GM19351 (cell line): ENCODE measurements around the gene FAM161A.
"Not testable (repeated sequence)": the region's sequence is repeated elsewhere in the genome, so short reads cannot be mapped to it uniquely, and the experiment has no call there.

Experiments used
- ATAC-seq: cut with Tn5 transposase; IDR thresholded peaks from one replicate; pipeline ENCODE4 v1.9.1; 2021; ENCODE audit warnings: mild to moderate bottlenecking, moderate library complexity; ENCODE audit not compliant: unreplicated experiment

The FAM161A gene

DNA sequence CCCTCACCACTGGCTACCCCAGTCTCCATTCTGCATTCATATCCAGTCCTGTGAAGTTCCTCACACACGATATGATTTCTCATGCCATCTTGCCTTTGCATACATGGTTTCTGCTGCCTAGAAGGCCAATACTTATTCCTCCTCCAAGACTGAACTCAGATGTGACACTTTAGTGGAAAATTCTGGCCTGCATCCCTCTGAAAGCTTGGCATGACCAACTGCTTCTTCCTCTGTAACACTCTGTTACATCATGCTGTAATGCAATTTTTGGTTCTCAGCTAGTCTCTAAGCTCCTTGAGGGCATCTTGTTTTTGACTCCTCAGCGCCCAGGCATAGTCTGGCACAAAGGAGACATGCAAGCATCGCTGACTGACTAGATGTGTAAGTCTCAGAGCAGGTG lies 12.6 kb downstream of the FAM161A start:
- ATAC-seq = no peak

DNA sequence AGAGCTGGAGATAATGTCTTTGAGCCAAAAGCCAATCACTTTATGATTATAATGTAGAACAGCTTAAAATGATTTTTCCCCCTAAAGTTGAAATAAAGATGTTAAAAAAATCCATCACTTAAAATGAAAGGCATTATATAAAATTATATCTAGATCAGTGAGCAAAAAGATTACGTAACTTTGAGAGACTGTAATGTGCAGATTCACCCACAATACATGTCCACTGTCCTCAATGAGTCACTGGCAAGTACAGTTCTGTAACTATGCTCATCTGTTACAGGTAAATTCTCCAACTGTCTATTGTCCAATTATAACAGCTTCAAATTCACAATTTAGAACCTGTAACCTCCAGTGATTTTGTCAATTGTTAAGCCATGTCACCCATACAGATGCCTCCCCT lies 19.0 kb downstream of the FAM161A start:
- no peak for ATAC-seq

DNA sequence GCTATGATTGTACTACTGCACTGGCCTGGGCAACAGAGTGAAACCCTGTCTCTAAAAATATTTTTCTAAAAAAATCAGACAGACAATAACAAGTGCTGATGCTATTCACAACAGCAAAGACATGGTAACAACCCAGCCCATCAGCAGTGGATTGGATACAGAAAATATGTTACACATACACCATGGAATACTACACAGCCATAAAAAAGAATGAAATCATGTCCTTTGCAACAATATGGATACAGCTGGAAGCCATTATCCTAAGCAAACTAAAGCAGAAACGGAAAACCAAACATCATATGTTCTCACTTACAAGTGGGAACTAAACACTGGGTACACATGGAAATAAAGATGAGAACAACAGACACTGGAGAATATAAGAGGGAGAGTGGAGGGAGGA lies 19.9 kb downstream of the FAM161A start:
- no peak for ATAC-seq

DNA sequence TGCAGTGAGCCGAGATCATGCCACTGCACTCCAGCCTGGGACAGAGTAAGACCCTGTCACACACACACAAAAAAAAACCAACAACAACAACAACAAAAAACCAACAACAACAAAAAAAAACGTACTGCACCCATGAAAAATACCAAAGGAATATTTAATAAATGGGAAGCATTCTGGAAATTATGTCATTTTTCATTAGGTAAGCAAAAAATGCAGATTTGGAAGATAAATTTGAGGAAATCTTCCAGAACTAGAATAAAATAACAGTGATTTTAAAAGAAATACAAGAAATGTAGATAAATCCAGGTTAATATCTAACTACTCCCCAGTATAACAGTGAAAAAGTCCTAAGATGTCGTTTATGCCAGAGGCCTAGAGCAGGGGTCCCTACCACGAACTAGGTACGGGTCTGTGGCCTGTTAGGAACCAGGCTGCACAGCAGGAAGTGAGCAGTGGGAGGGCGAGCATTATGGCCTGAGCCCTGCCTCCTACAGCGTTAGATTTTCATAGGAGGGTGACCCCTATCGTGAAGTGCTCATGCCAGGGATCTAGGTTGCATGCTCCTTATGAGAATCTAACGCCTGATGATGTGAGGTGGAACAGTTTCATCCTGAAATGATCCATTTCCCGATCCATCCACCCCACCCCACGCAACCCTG lies 21.5 kb downstream of the FAM161A start:
- no peak for ATAC-seq

DNA sequence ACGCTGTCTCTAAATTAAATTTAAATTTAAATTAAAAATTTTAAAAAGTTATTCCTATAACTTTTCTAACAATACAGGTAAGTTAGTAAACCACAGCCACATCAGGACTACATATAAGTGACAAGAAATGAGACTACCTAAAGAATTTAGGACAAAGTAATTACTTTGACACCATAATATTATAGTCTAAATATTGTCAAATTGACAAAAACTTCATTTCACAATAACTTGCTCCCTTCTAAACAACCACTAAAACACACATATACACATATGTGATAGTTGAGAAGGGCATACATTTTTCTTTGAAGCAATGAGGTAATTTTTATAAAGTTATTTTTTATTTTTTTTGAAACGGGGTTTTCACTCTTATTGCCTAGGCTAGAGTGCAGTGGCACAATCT lies 31.6 kb downstream of the FAM161A start:
- ATAC-seq = no peak

DNA sequence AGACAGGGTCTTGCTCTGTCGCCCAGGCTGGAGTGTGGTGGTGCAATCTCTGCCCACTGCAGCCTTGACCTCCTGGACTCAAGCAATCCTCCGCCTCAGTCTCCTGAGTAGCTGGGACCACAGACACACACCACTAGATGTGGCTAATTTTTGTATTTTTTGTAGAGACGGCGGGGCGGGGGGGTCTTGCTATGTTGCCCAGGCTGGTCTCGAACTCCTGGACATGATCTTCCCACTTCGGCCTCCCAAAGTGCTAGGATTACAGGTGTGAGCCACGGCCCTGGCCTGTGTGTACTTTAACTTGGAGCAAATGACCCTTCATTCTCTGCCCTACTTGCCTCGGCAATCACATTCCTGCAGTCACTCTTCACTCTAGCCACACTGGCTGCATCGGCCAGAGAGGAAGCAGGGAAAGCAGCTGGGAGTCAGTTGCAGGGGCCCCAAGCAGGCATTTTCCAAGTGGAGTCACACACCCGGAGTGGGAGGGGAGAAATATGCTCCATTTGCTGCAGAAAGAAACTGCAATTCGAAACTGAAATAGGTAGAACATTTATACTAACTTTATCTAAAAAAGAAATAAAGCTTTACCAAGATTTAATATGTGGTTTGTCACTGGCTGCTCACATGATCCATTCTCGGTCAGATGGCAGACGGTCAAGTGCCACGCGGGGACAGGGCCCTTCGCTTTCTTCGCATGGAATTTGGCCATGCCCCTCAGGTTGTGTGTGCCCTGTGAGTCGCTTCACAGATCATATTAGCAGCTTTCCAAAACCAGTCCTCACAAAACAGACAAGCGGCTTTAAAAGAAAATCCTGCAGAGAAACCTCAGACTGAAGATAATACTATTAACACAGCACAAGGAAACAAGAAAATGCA lies 37.1 kb downstream of the FAM161A start:
- ATAC-seq = no peak

DNA sequence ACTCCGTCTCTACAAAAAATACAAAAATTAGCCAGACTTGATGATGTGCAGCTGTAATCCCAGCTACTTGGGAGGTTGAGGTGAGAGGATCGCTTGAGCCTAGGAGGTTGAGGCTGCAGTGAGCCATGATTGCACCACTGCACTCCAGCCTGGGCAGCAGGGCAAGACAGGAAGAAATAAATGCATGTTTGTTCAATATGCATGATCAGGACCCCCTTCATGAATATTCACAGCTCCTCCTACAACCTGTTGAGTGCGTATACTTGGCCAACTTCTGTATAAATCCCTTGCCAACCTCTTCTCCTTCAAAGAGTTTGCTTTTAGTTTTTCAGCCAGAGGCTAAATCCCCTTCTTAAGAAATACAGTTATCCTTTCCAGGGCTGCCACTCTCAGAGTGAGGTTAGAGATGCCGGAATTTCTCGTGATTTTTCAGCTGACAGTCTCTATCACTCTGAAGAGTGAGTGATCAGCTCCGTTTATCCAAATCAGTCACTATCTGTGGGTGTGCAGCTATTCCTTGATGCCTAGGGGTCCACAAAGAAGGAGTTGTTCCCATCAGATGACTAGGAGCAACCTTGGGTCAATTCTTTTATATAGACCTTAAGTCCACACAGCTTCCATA lies 39.2 kb downstream of the FAM161A start:
- no peak for ATAC-seq

DNA sequence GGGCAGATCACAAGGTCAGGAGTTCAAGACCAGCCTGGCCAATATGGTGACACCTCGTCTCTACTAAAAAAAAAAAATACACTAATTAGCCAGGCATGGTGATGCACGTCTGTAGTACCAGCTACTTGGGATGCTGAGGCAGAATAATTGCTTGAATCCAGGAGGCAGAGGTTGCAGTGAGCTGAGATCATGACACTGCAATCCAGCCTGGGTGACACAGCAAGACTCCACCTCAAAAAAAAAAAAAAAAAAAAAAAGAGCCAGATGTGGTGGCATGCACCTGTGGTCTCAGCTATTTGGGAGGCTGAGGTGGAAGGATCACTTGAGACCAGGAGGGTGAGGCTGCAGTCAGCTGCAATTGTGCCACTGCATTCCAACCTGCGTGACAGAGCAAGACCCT lies 40.5 kb downstream of the FAM161A start:
- ATAC-seq = not testable (repeated sequence)

DNA sequence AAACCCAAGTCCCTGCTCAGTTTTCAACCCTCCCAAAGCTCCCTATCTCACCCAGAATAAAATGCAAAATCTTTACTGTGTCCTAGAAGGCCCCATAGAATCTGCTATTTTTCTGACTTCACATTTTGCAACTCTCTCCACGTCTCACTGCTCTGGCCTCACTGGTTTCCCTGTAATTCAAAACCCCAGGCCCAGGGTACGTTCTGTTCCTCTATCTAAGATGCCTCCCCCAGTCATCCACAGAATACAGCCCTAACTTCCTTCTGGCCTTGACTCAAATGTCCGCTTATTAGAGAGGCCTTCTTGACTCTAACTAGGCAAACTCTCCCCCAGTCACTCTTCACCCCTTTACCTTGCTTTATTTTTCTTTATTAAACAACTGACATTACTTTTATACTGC lies 42.0 kb downstream of the FAM161A start:
- ATAC-seq = no peak

DNA sequence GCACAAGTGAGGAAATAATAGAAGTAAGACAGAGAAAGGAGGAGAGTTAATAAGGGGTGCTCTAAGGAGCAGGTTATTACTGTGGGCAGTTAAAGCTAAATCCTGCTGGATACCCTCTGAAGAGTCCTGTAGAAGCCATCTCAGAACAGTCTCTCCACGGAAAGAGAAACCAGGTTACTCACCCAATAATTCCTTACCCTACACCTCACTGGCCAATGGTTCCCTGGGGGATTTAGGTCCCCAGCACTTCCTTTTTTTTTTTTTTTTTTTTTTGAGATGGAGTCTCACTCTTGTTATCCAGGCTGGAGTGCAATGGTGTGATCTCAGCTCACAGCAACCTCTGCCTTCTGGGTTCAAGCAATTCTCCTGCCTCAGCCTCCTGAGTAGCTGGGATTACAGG lies 43.7 kb downstream of the FAM161A start:
- not testable (repeated sequence) for ATAC-seq

DNA sequence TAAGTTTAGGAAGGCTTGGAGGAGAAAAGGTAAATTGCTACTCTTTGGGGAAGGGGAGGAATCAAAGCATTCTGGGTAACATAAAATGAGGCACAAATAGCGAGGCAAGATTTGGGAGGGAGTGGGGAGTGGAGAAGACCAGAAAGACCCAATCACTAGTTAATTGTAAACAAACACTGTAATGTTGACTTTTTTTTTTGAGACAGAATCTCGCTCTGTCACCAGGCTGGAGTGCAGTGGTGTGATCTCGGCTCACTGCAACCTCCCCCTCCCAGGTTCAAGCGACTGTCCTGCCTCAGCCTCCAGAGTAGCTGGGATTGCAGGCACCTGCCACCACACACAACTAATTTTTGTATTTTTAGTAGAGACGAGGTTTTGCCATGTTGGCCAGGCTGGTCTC lies 45.2 kb downstream of the FAM161A start:
- ATAC-seq = not testable (repeated sequence)

DNA sequence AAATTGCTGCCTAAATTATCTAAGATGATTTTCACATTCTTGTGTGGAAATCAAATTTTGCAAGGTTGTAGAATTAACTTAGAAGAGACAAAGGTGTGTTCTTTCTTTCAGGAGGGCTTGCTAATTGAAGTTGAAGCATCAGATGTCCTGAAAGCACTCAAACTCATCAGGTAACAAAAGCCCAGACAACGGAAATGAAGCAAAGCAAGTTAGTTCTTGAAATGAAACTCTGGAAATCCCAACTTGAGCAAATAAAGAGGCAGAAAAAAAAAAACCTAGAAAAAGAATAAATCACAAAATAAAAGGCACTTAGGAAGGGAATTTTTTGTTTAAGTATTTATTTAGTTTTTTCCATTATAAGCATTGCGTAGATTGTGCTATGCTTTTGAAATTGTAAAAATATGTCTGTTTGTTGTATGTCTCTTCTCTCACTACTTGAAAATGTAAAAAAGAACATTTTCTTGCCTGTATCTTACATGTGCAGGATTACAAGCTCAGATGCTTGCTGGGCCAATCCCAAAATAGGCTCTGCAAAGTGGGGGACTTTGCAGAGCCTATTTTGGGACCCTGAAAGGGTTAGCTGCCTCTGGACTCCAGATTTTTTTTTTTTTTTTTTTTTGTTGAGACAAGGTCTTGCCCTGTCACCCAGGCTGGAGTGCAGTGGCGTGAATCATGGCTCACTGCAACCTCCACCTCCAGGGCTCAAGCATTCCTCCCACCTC lies 46.7 kb downstream of the FAM161A start:
- ATAC-seq = no peak

DNA sequence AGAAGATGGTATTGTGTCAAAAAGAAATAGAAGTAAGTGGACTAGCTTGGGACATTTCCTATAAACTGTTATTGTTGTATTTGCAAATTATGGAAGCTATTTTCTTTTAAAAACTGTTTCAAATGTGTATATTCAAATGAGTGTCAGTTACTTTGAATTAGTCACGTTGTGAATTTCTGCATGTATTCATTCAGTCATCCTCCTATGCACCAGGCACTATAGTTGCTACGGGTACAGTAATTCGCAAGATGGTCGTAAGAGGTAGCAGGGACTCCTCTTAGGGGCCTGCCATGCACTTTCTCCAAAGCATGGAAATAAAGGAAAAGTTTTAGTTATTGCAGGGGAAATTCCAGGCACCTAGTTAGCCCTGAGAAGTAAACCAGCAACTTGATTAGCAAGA lies 51.3 kb downstream of the FAM161A start:
- ATAC-seq = no peak

DNA sequence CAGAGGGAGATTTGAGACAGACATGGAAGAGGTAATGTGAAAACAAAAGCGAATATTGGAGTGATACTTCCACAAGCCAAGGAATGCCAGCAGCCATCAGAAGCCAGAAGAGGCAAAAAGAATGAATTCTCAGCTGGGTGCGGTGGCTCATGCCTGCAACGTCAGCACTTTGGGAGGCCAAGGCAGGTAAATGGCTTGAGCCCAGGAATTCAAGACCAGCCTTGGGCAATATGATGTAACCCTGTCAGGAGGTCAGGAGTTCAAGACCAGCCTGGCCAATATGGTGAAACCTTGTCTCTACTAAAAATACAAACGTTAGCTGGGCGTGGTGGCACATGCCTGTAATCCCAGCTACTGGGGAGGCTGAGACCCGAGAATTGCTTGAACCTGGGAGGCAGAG lies 54.8 kb downstream of the FAM161A start:
- ATAC-seq = no peak

DNA sequence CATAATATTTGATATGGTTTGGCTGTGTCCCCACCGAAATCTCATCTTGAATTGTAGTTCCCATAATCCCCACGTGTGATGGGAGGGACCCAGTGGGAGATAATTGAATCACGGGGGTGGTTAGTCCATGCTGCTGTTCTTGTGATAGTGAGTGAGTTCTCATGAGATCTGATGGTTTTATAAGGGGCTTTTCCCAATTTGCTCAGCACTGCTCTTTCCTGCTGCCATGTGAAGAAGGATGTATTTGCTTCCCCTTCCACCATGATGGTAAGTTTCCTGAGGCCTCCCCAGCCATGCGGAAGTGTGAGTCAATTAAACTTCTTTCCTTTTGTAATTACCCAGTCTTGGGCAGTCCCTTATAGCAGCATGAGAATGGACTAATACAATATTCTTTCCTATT lies 56.4 kb downstream of the FAM161A start:
- ATAC-seq = not testable (repeated sequence)

DNA sequence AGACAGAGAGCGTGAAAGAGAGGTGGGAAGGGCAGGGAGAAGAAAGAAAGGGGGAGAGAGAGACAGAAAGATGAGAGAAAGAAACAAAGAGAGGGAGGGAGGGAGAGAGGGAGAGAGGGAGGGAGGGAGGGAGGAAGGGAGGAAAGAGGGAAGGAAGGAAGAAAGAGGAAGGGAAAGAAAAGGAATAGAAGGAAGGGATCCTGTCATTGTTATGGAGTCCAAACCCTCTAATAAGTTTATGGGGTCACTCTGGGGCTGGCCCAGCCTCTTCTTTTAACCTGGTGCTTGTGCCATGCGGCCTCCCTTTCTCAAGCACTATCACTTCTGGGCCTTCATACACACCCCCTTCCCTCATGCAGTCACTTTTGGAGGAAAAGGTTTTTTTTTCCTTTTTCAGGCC lies 58.5 kb downstream of the FAM161A start:
- no peak for ATAC-seq

DNA sequence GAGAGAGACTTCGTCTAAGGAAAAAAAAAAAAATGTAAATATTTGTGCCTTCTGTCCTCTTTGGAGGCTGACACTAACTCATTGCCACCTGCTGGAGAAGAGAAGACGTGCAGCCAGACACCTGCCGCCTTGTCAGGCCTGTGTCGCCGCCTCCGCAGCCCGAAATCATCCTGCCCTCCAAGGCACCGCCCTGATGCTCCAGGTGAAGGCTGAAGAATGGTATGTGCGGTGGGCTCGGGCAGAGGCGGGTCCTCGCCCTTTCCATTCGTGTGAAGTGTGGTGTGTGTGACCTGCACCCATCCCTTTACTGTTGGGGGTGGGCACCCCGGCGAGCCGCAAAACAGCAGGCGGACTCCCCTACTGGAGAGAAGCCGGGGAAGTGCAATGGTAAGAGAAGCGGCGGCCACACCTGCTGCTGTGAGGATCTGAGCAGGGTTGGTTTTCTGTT lies 60.4 kb downstream of the FAM161A start:
- peak; percentile 91 for ATAC-seq

DNA sequence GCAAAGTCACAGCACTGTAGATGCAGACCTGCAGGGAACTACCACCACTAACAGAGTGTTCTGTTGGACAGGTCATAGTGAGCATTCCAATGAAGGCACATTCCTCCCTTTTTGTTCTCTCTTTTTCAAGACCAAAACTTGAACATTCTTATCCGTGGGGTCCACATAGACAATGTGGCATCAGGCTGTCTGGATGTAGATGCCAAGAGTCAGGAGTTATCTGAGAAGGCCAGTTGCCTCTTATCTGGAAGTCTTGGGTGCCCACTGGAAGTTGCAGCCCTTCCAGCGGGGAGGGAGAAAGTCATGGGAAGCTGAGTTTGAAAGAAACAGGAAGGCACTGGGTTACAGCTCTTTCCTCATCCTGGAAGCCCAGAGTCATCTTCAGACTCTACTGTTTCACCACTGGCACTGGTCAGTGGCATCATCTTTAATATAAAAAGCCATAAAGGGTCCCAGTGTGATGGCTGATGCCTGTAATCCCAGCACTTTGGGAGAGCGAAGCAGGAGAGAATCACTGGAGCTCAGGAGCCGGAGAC lies 61.4 kb downstream of the FAM161A start:
- no peak for ATAC-seq

DNA sequence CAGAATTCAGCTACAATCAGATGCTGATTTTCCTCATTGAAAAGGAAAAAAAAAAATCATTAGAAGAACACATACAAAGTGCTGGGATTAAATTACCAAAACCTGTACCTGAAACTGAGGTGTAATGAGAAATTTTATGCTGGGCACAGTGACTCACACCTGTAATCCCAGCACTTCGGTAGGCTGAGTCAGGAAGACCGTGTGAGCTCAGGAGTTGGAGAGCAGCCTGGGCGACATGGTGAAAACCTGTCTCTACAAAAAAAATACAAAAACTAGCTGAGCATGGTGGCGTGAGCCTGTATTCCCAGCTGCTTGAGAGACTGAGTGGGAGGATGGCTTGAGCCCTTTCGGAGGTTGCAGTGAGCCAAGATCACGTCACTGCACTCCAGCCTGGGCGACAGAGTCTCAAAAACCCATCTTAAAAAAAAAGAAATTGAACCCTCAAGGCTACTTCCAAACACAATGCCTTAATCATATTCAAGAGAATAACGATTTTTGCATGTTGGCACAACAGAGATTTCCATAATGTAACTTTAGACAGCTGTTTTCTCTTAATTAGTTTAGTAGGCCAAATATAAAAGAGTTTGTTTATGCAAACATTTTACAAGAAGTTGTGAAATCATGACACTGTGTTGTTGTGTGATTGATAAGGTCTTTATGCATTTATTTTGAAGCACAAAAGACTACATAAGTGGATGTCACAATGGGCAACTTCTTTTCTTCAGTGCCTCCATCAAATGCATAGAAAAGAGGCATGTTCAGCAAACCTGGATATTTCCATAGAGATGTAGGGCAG lies 63.9 kb downstream of the FAM161A start:
- ATAC-seq = no peak

DNA sequence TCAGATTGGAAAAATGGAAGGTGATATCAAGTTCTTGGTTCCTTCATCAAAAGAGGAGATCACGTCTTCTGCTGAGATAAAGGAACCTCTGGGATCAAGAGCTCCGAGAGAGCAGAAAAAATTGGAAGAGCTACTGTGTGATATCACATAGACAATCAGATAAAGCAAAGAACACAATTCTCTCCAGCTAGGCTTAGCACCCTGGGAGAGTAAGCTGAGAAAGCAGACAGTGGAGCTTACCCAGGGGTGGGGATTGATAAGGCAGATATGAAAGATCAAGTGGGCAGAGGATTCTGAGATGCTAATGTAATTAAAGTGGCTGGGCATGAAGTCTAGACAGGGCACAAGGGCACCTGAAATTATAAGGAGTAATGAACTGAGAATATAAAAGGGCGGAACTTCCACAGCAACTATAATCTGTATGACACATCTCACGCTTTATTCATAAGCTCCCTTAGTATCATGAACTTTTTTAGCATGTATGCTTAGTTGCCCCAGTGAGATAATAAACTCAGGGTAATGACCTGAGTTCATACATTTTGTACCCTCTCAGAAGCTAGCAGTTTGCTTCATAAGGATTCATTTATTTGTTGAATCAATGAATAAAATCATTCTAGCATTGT lies 65.8 kb downstream of the FAM161A start:
- ATAC-seq = no peak
